Uterus (tissue), 2 donors: ENCODE measurements around the gene HIVEP3.

Source experiments
- CTCF ChIP-seq, 4 experiments: fragments of 200-600 bp in 2 of 4; fragments of 450-650 bp in 2 of 4; sonication (generic) in 2 of 4; IDR thresholded peaks; one replicate each; pipeline ENCODE4 v1.5.1; 2016 to 2019; ENCODE audit warnings: antibody characterized with exemption in 4 of 4, mild to moderate bottlenecking in 2 of 4, moderate library complexity in 1 of 4
- POLR2A ChIP-seq, 2 donors: fragments of 450-650 bp; IDR thresholded peaks; one replicate each; pipeline ENCODE4 v1.6.1; 2016; ENCODE audit warnings: antibody characterized with exemption in 2 of 2, mild to moderate bottlenecking in 1 of 2, moderate library complexity in 1 of 2

DNA sequence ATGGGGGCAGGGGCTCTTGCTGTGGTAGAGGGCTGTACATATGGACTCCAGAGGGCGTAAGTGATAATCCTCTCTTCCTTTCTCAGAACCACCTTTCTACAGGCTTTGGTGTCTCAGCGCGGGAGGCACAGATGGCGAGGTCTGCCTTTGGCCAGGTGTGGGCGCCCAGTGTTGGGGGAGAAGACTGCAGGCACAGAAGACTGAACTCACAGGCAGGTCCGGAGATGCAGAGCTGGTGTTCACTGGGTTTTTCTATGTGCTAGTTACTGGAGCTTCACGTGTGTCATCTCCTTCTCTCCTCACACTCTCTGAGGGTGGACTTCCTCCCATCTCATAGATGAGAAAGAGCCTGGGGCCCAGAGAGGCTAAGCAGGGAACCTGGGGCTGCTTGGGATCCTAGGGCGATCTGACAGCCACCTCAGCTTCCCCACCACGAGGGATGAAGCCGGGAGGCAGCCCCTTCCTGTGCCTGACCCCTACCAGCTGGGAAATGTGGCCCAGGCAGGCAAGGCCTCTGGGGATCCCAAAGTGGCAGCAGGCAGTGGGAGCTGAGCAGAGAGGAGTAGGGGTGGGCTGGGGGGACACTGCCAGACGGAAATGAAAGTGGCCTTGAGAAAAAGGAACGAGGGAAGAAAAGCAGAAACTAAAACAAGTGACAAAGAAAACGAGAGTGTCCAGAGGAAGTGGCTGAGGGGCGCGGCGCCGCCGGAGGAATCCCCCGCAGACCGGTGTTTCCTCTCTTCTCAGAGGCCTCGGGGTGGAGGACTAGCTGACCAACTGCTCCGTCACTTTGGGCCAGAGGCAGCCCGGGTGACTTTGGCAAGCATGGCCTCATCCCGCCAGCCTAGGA is 191.6 kb downstream of the HIVEP3 start:
- TF ChIP-seq CTCF (IDR thresholded peaks at IDR 0.05) (no peak), POLR2A (IDR thresholded peaks at IDR 0.05) (no peak)
